Parathyroid adenoma (tissue), 2 donors: ENCODE results near the gene CCL13.

Experiments
- H2AFZ ChIP-seq: fragments of 300-600 bp; sonication (generic); one replicate; pipeline ENCODE4 v1.7.0; 2017; ENCODE audit warnings: antibody characterized with exemption, mild to moderate bottlenecking
- H3K27ac ChIP-seq: fragments of 300-600 bp; sonication (generic); one replicate; pipeline ENCODE4 v1.7.0; 2017
- H3K27me3 ChIP-seq: fragments of 300-600 bp; sonication (generic); one replicate; pipeline ENCODE4 v1.7.0; 2017; ENCODE audit warnings: low read length; ENCODE audit not compliant: control insufficient read depth, insufficient read depth
- H3K36me3 ChIP-seq: fragments of 300-600 bp; sonication (generic); one replicate; pipeline ENCODE4 v1.7.0; 2017; ENCODE audit warnings: low read length; ENCODE audit not compliant: control insufficient read depth, insufficient read depth
- H3K4me1 ChIP-seq: fragments of 300-600 bp; sonication (generic); one replicate; pipeline ENCODE4 v1.7.0; 2017; ENCODE audit warnings: control low read depth
- H3K4me2 ChIP-seq: fragments of 300-600 bp; sonication (generic); one replicate; pipeline ENCODE4 v1.7.0; 2017; ENCODE audit warnings: low read length
- H3K4me3 ChIP-seq: fragments of 300-600 bp; sonication (generic); one replicate; pipeline ENCODE4 v1.7.0; 2017; ENCODE audit warnings: low read depth, low read length
- H3K79me2 ChIP-seq: fragments of 300-600 bp; sonication (generic); one replicate; pipeline ENCODE4 v1.7.0; 2017; ENCODE audit warnings: control low read depth
- H3K9ac ChIP-seq: fragments of 300-600 bp; sonication (generic); one replicate; pipeline ENCODE4 v1.7.0; 2017; ENCODE audit warnings: mild to moderate bottlenecking
- H3K9me3 ChIP-seq: fragments of 300-600 bp; sonication (generic); one replicate; pipeline ENCODE4 v1.7.0; 2017; ENCODE audit warnings: low read length; ENCODE audit not compliant: control insufficient read depth
- TF ChIP-seq, protein P1 (sequence below): fragments of 300-600 bp; sonication (generic); IDR thresholded peaks from one replicate; pipeline ENCODE4 v1.7.0; 2017; ENCODE audit warnings: antibody characterized with exemption, mild to moderate bottlenecking
- donor health status: primary hyperparathyroidism.

Gene CCL13

DNA sequence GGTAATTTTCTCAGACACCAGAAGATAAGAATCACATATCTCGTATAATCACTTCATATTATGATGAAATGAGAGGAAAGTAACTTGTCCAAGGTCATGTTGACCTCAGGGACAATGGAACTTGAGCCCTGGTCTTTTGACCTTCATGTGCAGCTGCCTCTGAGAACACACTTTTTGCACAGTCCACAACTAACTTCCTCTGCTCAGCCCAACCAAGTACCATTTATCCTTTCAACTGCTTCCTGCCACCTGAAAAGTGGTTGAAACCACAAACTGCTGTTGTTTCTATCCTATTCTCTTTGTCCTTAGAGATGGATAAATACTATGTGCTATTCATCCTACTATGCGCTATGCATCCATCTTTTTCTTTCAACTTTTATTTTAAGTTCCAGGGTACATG lies 9.1 kb downstream of the CCL13 start:
- no peaks in the 10 kb centered on the region for H3K9me3 ChIP-seq
- H3K9ac ChIP-seq: no peak overlapping the region
- no peak overlapping the region for H3K27ac ChIP-seq
- TF ChIP-seq, protein P1, sequence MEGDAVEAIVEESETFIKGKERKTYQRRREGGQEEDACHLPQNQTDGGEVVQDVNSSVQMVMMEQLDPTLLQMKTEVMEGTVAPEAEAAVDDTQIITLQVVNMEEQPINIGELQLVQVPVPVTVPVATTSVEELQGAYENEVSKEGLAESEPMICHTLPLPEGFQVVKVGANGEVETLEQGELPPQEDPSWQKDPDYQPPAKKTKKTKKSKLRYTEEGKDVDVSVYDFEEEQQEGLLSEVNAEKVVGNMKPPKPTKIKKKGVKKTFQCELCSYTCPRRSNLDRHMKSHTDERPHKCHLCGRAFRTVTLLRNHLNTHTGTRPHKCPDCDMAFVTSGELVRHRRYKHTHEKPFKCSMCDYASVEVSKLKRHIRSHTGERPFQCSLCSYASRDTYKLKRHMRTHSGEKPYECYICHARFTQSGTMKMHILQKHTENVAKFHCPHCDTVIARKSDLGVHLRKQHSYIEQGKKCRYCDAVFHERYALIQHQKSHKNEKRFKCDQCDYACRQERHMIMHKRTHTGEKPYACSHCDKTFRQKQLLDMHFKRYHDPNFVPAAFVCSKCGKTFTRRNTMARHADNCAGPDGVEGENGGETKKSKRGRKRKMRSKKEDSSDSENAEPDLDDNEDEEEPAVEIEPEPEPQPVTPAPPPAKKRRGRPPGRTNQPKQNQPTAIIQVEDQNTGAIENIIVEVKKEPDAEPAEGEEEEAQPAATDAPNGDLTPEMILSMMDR: no peak
- no peak overlapping the region for H3K4me3 ChIP-seq
- no peaks in the 10 kb centered on the region for H3K4me1 ChIP-seq
- H3K27me3 ChIP-seq: no peaks in the 10 kb centered on the region
- no peaks in the 10 kb centered on the region for H3K79me2 ChIP-seq
- H2AFZ ChIP-seq: no peak overlapping the region
- no peaks in the 10 kb centered on the region for H3K36me3 ChIP-seq
- H3K4me2 ChIP-seq: no peak overlapping the region

DNA sequence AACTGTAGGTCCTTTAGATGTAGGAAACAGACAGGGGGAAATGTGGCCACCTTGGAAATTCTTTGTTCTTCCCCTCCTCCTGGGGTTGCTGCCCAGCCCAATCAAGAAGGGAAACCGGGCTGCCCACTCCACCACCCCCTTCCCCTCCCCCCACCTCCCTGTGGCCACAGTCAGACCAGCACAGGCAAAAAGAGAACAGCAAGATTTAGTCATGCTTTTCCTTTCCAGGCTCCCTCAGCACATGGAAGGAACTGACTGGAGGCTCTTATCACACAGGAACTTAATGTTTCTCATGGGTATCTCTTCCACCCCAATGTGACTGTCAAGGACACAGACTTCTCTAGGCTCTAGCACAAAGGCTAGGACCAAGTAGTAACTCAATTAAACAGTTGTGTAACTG lies 9.7 kb downstream of the CCL13 start:
- no peaks in the 10 kb centered on the region for H3K27me3 ChIP-seq

DNA sequence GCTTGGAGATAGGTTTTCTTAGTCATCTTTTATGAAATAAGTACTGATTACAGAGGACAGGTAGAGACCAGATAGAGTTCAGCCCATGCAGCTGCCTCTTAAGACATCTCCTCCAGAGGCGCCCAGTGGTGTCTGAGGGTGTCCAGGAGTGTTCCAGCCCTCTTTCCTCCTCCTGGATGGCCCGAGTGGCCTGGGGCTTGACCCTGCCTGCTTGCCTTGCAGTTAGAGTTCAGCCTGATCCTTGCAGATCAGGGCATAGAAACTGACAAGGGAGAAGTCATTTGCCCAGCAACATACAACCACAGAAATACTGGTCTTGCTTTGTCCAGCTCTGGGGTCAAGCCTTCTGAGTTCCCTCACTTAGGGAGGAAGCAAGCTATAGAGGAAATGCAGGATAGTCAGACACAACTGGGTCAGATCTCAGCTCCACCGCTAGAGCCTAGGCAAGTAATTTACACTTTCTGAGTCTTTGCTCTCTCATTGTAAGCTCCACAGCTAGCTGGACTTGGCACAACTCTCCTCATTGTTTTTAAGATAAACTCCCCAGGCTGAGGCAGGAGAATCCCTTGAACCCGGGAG lies 10.3 kb downstream of the CCL13 start:
- H3K4me3 ChIP-seq: no peak overlapping the region
- no peak overlapping the region for H3K9ac ChIP-seq
- no peaks in the 10 kb centered on the region for H3K36me3 ChIP-seq
- no peaks in the 10 kb centered on the region for H3K4me1 ChIP-seq
- no peak overlapping the region for H3K27ac ChIP-seq
- no peak overlapping the region for H3K4me2 ChIP-seq
- TF ChIP-seq, protein P1: no peak
- no peak overlapping the region for H2AFZ ChIP-seq
- no peaks in the 10 kb centered on the region for H3K9me3 ChIP-seq
- no peaks in the 10 kb centered on the region for H3K27me3 ChIP-seq
- H3K79me2 ChIP-seq: no peaks in the 10 kb centered on the region

More for the DNA sequence above, 9.7 kb downstream of the CCL13 start:
- no peak overlapping the region for H3K4me3 ChIP-seq
- no peak overlapping the region for H3K4me2 ChIP-seq
- H3K27ac ChIP-seq: no peak overlapping the region
- H3K36me3 ChIP-seq: no peaks in the 10 kb centered on the region
- H3K9ac ChIP-seq: no peak overlapping the region
- TF ChIP-seq, protein P1: no peak
- H3K4me1 ChIP-seq: no peaks in the 10 kb centered on the region
- no peaks in the 10 kb centered on the region for H3K79me2 ChIP-seq
- no peaks in the 10 kb centered on the region for H3K9me3 ChIP-seq
- no peak overlapping the region for H2AFZ ChIP-seq

DNA sequence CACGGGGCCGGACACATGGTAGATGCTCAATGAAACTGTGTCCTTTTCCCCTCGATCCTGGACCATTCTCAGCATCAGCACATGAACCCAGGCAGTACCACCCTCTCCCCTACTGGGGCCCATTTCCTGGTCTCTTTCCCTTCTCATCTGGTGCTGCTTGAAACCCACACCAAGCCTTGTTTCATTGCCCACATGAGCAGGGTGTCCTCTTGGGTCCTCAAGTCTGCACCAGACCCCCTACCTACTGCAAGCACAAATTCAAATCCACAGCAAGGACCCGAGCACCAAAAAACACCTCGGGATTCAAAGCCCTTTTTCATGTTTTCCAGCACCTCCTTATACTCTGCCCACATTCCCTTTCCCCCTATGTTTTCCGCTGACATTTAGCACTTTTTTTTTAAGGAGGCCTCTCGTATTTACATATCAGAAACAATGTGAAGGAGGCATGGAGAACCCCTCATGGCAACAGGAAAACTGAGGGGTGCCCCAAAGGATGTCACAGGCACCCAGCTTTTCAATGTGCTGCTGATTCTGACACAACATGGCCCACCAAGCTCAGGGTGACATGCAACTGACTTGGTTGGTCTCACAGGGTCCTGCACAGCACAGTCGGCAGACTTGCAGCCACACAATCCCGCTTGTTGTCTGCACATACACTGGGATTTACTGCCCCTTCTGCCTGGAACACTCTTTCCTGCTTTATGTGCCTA lies 11.4 kb downstream of the CCL13 start:
- TF ChIP-seq, protein P1: no peak
- H3K4me1 ChIP-seq: no peaks in the 10 kb centered on the region

More for the DNA sequence above, 11.4 kb downstream of the CCL13 start:
- no peak overlapping the region for H3K4me3 ChIP-seq
- H3K27me3 ChIP-seq: no peaks in the 10 kb centered on the region
- H3K9me3 ChIP-seq: no peaks in the 10 kb centered on the region
- H2AFZ ChIP-seq: no peak overlapping the region
- H3K36me3 ChIP-seq: no peaks in the 10 kb centered on the region
- H3K9ac ChIP-seq: no peak overlapping the region
- H3K79me2 ChIP-seq: no peaks in the 10 kb centered on the region
- no peak overlapping the region for H3K27ac ChIP-seq
- H3K4me2 ChIP-seq: no peak overlapping the region
